Caco-2 (cell line): Measurements from ENCODE around the gene BTBD6. TPM values are rescaled to one million over a fixed set of nuclear protein-coding genes. Genes with fewer than 3 reads are reported as not detected.
"Not testable (repeated sequence)": the region's sequence is repeated elsewhere in the genome, so short reads cannot be mapped to it uniquely, and the experiment has no call there.

Experiments used
- BruUV-seq: library from RNA; stranded (reverse); fragments of 400-500 nt; replicated peaks from 2 replicates; lab custom pipeline; 2021; lab: Mats Ljungman, UMichigan
- CTCF ChIA-PET: fragments of 300-600 bp; sonication (Branson Sonifier 250); formaldehyde crosslinking; loops from one replicate; lab custom pipeline; 2022; ENCODE audit warnings: antibody characterized with exemption; lab: Charles Lee
- POLR2A ChIA-PET: fragments of 300-600 bp; sonication (Branson Sonifier 250); formaldehyde crosslinking; loops from one replicate; lab custom pipeline; 2022; ENCODE audit warnings: antibody characterized with exemption; lab: Charles Lee
- DNase-seq, 2 experiments: peaks; one replicate each; pipeline versions ENCODE4 v3.0.0 to v3.0.0-alpha.2; 2020 to 2022
- H3K27me3 ChIP-seq: replicated peaks from 2 replicates; pipeline ENCODE4 v1.6.0; 2011; ENCODE audit warnings: low read length; ENCODE audit not compliant: control insufficient read depth, insufficient read depth
- H3K36me3 ChIP-seq: 2 replicates; pipeline ENCODE4 v1.5.1; 2011; ENCODE audit warnings: low read length; ENCODE audit not compliant: control insufficient read depth, insufficient read depth
- H3K4me1 ChIP-seq: fragments of 250-450 bp; sonication (Bioruptor Pico); 2 replicates; pipeline ENCODE4 v1.5.1; 2020; ENCODE audit warnings: mild to moderate bottlenecking
- H3K4me3 ChIP-seq: 2 replicates; pipeline ENCODE4 v1.5.1; 2011; ENCODE audit warnings: low read depth, mild to moderate bottlenecking, control low read depth, low read length
- H3K9me3 ChIP-seq: fragments of 250-450 bp; sonication (Bioruptor Pico); 2 replicates; pipeline ENCODE4 v1.5.1; 2020; ENCODE audit warnings: mild to moderate bottlenecking, moderate library complexity
- H3K27ac Mint-ChIP-seq: one replicate; pipeline ENCODE4 v1.8.0; 2022; ENCODE audit warnings: mixed read lengths; ENCODE audit not compliant: unreplicated experiment
- H3K27me3 Mint-ChIP-seq: one replicate; pipeline ENCODE4 v1.8.0; 2022; ENCODE audit warnings: mixed read lengths; ENCODE audit not compliant: insufficient read depth, unreplicated experiment
- H3K36me3 Mint-ChIP-seq: one replicate; pipeline ENCODE4 v1.8.0; 2022; ENCODE audit warnings: mild to moderate bottlenecking, mixed read lengths; ENCODE audit not compliant: insufficient read depth, unreplicated experiment
- H3K4me1 Mint-ChIP-seq: one replicate; pipeline ENCODE4 v1.8.0; 2022; ENCODE audit warnings: low read depth, mixed read lengths; ENCODE audit not compliant: unreplicated experiment
- H3K4me3 Mint-ChIP-seq: one replicate; pipeline ENCODE4 v1.8.0; 2022; ENCODE audit warnings: mild to moderate bottlenecking, moderate library complexity, mixed read lengths; ENCODE audit not compliant: unreplicated experiment
- H3K9me3 Mint-ChIP-seq: one replicate; pipeline ENCODE4 v1.8.0; 2022; ENCODE audit warnings: mixed read lengths; ENCODE audit not compliant: unreplicated experiment
- CTCF ChIP-seq, 2 experiments: fragments of 200-600 bp in 1 of 2; IDR thresholded peaks; 1 replicate in 1 of 2; 2 replicates in 1 of 2; pipeline versions ENCODE4 v1.5.1 to v1.8.0; 2011 to 2022; ENCODE audit warnings: antibody characterized with exemption in 1 of 2, control low read depth in 1 of 2, inconsistent platforms in 1 of 2, low read depth in 1 of 2, low read length in 1 of 2, mild to moderate bottlenecking in 1 of 2, moderate library complexity in 1 of 2; ENCODE audit not compliant: insufficient read depth in 1 of 2, severe bottlenecking in 1 of 2, unreplicated experiment in 1 of 2
- intact Hi-C: fragments of 100-400 bp; cut with micrococcal nuclease; formaldehyde crosslinking; loops from one replicate; pipeline ENCODE4 v1.10.0; 2022; ENCODE audit not compliant: unreplicated experiment
- total RNA-seq: library from RNA; stranded (reverse); gene quantifications from 2 replicates; pipeline ENCODE4 v1.2.3, GENCODE V29; 2022

The BTBD6 gene
- total RNA-seq, 1 experiment from 2014 or later, result 25.3 TPM

- Mint-ChIP-seq H3K4me3 (no peak overlapping the region), H3K36me3 (no peaks in the 10 kb centered on the region), H3K27me3 (no peaks in the 10 kb centered on the region), H3K4me1 (no peaks in the 10 kb centered on the region), H3K9me3 (no peaks in the 10 kb centered on the region), H3K27ac (no peak overlapping the region)
- ChIA-PET POLR2A (interaction anchor here (0.5 kb wide), 2 partner anchors 11 to 1930 kb away, joined by 3 to 8 read pairs; no protein-coding TSS in a partner anchor), CTCF (interaction anchor here (0.6 kb wide), 1 partner anchor 203 kb away, joined by 4 read pairs; no protein-coding TSS in a partner anchor)
- Histone ChIP-seq H3K27me3 (no peaks in the 10 kb centered on the region), H3K4me3 (no peak overlapping the region), H3K9me3 (no peaks in the 10 kb centered on the region), H3K36me3 (no peaks in the 10 kb centered on the region), H3K4me1 (no peaks in the 10 kb centered on the region)
- no TSS peak for BruUV-seq
- no peak for TF ChIP-seq CTCF (IDR thresholded peaks at IDR 0.05; ENCODE audit: insufficient read depth in 1 of 2, low read depth in 1 of 2, low read length in 1 of 2, severe bottlenecking in 1 of 2, unreplicated experiment in 1 of 2)
- DNase-seq, result no peak
- intact Hi-C loops, result no loop called here
These were observed 27.1 kb downstream of the BTBD6 start for GRCh38 chr14:105275267-105275946.

- intact Hi-C loops, DNase-seq, H3K27me3 ChIP-seq, H3K4me1 Mint-ChIP-seq, H3K36me3 ChIP-seq, POLR2A ChIA-PET, CTCF ChIA-PET, H3K9me3 ChIP-seq, H3K4me3 Mint-ChIP-seq, H3K27ac Mint-ChIP-seq, BruUV-seq, H3K9me3 Mint-ChIP-seq, H3K36me3 Mint-ChIP-seq, H3K4me1 ChIP-seq, H3K27me3 Mint-ChIP-seq, H3K4me3 ChIP-seq: not testable (repeated sequence)
These were observed 29.1 kb downstream of the BTBD6 start for GRCh38 chr14:105277448-105277847.

GRCh38 chr14:105279642-105280361 lies 31.5 kb downstream of the BTBD6 start:
- no peak overlapping the region for H3K4me3 ChIP-seq
- no peaks in the 10 kb centered on the region for H3K27me3 Mint-ChIP-seq
- H3K9me3 ChIP-seq, result no peaks in the 10 kb centered on the region
- no peaks in the 10 kb centered on the region for H3K36me3 ChIP-seq
- intact Hi-C loops, result loop anchor here (2.0 kb wide), 1 partner anchor 77 kb away; no protein-coding TSS in a partner anchor
- no peaks in the 10 kb centered on the region for H3K27me3 ChIP-seq
- no peak overlapping the region for H3K27ac Mint-ChIP-seq
- H3K36me3 Mint-ChIP-seq, result peaks cover 7% of the 10 kb centered on the region
- H3K4me3 Mint-ChIP-seq, result no peak overlapping the region
- ChIA-PET POLR2A (no interaction called here), CTCF (no interaction called here)
- no peak for DNase-seq
- H3K4me1 ChIP-seq, result no peaks in the 10 kb centered on the region
- BruUV-seq, result no TSS peak
- no peaks in the 10 kb centered on the region for H3K9me3 Mint-ChIP-seq
- H3K4me1 Mint-ChIP-seq, result no peaks in the 10 kb centered on the region
- no peak for TF ChIP-seq CTCF (IDR thresholded peaks at IDR 0.05; ENCODE audit: insufficient read depth in 1 of 2, low read depth in 1 of 2, low read length in 1 of 2, severe bottlenecking in 1 of 2, unreplicated experiment in 1 of 2)
